ENCODE data around the gene UGT3A1. TPM values are rescaled to one million over a fixed set of nuclear protein-coding genes. Genes with fewer than 3 reads are reported as not detected.
"Not testable (repeated sequence)": the region's sequence is repeated elsewhere in the genome, so short reads cannot be mapped to it uniquely, and the experiment has no call there.

The UGT3A1 gene, protein sequence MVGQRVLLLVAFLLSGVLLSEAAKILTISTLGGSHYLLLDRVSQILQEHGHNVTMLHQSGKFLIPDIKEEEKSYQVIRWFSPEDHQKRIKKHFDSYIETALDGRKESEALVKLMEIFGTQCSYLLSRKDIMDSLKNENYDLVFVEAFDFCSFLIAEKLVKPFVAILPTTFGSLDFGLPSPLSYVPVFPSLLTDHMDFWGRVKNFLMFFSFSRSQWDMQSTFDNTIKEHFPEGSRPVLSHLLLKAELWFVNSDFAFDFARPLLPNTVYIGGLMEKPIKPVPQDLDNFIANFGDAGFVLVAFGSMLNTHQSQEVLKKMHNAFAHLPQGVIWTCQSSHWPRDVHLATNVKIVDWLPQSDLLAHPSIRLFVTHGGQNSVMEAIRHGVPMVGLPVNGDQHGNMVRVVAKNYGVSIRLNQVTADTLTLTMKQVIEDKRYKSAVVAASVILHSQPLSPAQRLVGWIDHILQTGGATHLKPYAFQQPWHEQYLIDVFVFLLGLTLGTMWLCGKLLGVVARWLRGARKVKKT
- not detected for total RNA-seq

DNA sequence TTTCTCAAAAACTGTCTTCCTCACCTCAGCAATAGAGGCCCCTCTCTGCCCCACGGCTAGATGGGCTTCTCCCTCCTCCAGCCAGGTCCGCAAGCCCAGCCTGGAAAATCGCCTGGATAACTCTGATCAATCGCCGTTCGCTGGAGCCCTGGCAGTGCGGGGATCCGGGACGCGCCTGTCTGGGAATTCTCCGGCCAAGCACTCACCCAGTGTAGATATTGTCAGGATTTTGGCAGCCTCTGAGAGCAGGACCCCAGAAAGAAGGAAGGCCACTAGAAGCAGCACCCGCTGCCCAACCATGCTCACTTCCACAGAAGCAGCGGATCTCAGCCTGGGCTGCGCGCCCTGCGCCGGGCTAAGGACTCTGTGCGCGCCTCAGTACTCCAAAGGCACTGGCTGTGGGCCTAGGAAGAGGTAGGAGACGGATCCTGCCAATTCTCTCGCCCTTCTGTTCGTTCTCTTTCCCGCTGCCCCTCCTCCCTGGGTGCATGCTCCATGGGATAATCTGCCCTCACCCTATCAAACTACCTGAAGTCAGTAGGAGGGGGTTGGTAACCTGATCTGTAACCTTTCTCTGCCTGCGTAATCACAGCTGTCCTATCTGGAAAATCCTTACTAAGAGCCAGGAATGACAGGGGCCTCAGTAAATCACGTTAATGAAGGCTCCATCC lies at the start of gene UGT3A1:
Gene UGT3A1, minus strand, starts transcription at position 450 of the 671 bp plus-strand sequence. Its CDS starts 150 bp downstream, at position 300.
- Mint-ChIP-seq H3K27ac (no peak within 1 kb of the TSS), H3K36me3 (no peaks in the 10 kb centered on the region), H3K9me3 (no peaks in the 10 kb centered on the region)
- ATAC-seq (no peak), DNase-seq (ENCODE audit: low spot score in 2 of 2) (no peak)

GRCh38 chr5:36035696-36036095 lies 44.5 kb upstream of the UGT3A1 start:
- H3K36me3 Mint-ChIP-seq: no peaks in the 10 kb centered on the region
- ATAC-seq: no peak
- DNase-seq (ENCODE audit: low spot score in 2 of 2): no peak
- H3K27ac Mint-ChIP-seq: no peak overlapping the region
- no peaks in the 10 kb centered on the region for H3K9me3 Mint-ChIP-seq

- not testable (repeated sequence) for H3K27ac Mint-ChIP-seq; H3K9me3 Mint-ChIP-seq; DNase-seq (ENCODE audit: low spot score in 2 of 2); H3K36me3 Mint-ChIP-seq; ATAC-seq
These were observed 43.4 kb upstream of the UGT3A1 start for GRCh38 chr5:36034536-36035134.

DNA sequence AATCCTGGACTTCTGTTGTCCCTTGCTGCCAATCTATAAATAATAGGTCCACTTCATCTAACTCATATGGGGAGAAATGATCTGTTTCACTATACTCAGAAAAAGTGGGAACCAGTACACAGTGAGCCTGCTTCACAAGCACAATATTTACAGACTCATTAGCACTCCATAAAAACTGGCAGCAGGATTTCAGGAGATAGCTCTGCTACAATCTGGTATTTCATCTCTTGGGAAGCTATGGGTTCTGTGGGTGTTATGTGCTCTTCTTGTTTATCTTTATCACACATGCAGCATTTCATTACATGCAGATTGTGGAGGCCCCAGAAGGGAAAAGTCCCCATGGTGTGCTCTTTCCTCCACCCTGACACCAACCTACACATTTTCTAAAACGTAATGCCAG lies 42.3 kb upstream of the UGT3A1 start:
- ATAC-seq: no peak
- Mint-ChIP-seq H3K9me3 (no peaks in the 10 kb centered on the region), H3K27ac (no peak overlapping the region), H3K36me3 (peaks cover 0 to under 1% of the 10 kb centered on the region in 2 donors)
- DNase-seq (ENCODE audit: low spot score in 2 of 2): no peak

DNA sequence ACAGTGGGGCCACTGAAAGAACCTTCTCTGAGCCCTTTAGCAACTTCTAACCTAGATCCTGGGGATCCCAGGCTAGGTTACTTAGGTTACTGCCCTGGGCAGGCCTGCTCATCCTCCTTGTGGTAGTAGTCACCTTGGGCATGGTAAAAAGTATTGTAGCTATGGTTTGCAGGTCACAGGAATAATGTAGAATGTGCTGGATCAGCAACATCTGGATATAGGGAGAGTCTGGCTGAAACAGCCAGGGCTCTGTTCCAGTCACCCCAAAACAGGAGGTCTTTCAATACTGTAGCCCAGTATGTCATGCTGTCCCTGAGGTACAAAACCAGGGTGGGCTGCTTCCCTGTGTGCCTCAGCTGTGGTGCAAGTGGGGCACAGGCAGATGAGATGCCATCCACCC lies 41.9 kb upstream of the UGT3A1 start:
- no peaks in the 10 kb centered on the region for H3K9me3 Mint-ChIP-seq
- no peak overlapping the region for H3K27ac Mint-ChIP-seq
- H3K36me3 Mint-ChIP-seq: peaks cover 0 to 4% of the 10 kb centered on the region in 2 donors
- no peak for DNase-seq (ENCODE audit: low spot score in 2 of 2)
- ATAC-seq: no peak

GRCh38 chr5:36031223-36031622 lies 40.0 kb upstream of the UGT3A1 start:
- peaks cover 0 to 5% of the 10 kb centered on the region in 2 donors for H3K36me3 Mint-ChIP-seq
- no peak for ATAC-seq
- no peaks in the 10 kb centered on the region for H3K9me3 Mint-ChIP-seq
- H3K27ac Mint-ChIP-seq: no peak overlapping the region
- DNase-seq (ENCODE audit: low spot score in 2 of 2): no peak

- peaks cover 0 to 5% of the 10 kb centered on the region in 2 donors for H3K9me3 Mint-ChIP-seq
- no peak overlapping the region for H3K27ac Mint-ChIP-seq
- DNase-seq (ENCODE audit: low spot score in 2 of 2): no peak
- ATAC-seq: no peak
- peaks cover 0 to 5% of the 10 kb centered on the region in 2 donors for H3K36me3 Mint-ChIP-seq
These were observed 38.7 kb upstream of the UGT3A1 start for GRCh38 chr5:36029914-36030313.

GRCh38 chr5:36028816-36029465 lies 37.8 kb upstream of the UGT3A1 start:
- Mint-ChIP-seq H3K27ac (no peak overlapping the region), H3K36me3 (peaks cover 0 to 9% of the 10 kb centered on the region in 2 donors), H3K9me3 (peaks cover 0 to 12% of the 10 kb centered on the region in 2 donors)
- ATAC-seq (no peak), DNase-seq (ENCODE audit: low spot score in 2 of 2) (no peak)

GRCh38 chr5:36027711-36028110 lies 36.5 kb upstream of the UGT3A1 start:
- Mint-ChIP-seq H3K9me3 (peaks cover 0 to 13% of the 10 kb centered on the region in 2 donors), H3K27ac (no peak overlapping the region), H3K36me3 (peaks cover 0 to 9% of the 10 kb centered on the region in 2 donors)
- DNase-seq (ENCODE audit: low spot score in 2 of 2) (no peak), ATAC-seq (no peak)

- Mint-ChIP-seq H3K27ac (no peak overlapping the region), H3K36me3 (peaks cover 0 to 9% of the 10 kb centered on the region in 2 donors), H3K9me3 (peaks cover 0 to 13% of the 10 kb centered on the region in 2 donors)
- DNase-seq (ENCODE audit: low spot score in 2 of 2) (no peak), ATAC-seq (no peak)
These were observed 35.7 kb upstream of the UGT3A1 start for GRCh38 chr5:36026706-36027465.

GRCh38 chr5:36022246-36022645 lies 31.1 kb upstream of the UGT3A1 start:
- H3K36me3 Mint-ChIP-seq: not testable (repeated sequence)

DNA sequence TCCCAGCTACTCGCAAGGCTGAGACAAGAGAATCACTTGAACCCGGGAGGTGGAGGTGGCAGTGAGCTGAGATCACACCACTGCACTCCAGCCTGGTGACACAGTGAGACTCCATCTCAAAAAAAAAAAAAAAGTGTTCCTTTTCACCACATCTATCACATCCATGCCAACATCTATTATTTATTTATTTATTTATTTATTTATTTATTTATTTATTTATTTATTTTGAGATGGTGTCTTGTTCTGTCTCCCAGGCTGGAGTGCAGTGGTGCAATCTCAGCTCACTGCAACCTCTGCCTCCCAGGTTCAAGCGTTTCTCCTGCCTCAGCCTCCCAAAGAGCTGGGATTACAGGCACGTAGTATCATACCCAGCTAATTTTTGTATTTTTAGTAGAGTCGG lies 28.4 kb upstream of the UGT3A1 start:
- H3K27ac Mint-ChIP-seq; DNase-seq (ENCODE audit: low spot score in 2 of 2); ATAC-seq: not testable (repeated sequence)
- Mint-ChIP-seq H3K9me3 (peaks cover 8 to 11% of the 10 kb centered on the region in 2 donors), H3K36me3 (peaks cover 0 to 15% of the 10 kb centered on the region in 2 donors)

More at GRCh38 chr5:36022246-36022645, 31.1 kb upstream of the UGT3A1 start:
- H3K27ac Mint-ChIP-seq; ATAC-seq; DNase-seq (ENCODE audit: low spot score in 2 of 2): not testable (repeated sequence)
- peaks cover 0 to 13% of the 10 kb centered on the region in 2 donors for H3K9me3 Mint-ChIP-seq

DNA sequence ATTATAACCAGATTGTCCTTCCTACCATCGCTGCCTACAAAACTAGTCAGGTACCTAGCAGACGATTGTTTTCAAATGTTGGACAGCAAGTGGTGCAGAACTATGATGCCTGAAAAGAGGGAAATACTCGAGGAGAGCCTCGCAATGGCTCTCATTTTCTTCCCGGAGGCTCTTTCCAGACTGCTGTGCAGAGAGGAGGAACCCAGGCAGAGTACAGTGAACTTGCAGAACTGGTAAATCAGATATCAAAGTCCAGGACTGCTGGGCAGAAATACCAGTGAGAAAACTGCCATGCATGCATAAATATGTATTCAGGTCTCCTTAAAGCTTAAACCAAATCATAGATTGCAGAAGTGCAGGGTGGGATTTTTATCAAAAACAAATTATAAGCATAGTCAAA lies 26.4 kb upstream of the UGT3A1 start:
- peaks cover 12 to 19% of the 10 kb centered on the region in 2 donors for H3K9me3 Mint-ChIP-seq
- ATAC-seq (no peak), DNase-seq (ENCODE audit: low spot score in 2 of 2) (no peak)
- no peak overlapping the region for H3K27ac Mint-ChIP-seq
- peaks cover 5 to 21% of the 10 kb centered on the region in 2 donors for H3K36me3 Mint-ChIP-seq

DNA sequence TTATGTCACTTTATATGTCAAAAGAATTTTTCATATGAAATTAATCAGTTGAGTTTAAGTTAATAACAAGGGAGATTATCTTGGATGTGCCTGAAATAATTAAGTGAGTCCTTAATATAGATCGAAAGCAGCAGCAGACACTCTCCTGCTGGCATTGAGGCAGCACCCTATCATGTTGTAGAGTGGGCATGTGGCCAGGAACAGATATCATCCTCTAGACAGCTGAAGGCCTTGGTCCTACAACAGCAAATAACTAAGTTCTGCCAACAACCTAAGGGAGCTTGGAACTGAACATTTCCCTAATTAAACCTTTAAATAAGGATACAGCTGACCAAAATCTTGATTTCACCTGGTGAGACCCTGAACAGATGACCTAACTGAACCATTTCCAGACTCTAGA lies 25.8 kb upstream of the UGT3A1 start:
- Mint-ChIP-seq H3K9me3 (peaks cover 12 to 21% of the 10 kb centered on the region in 2 donors), H3K27ac (no peak overlapping the region), H3K36me3 (peaks cover 9 to 24% of the 10 kb centered on the region in 2 donors)
- ATAC-seq (no peak), DNase-seq (ENCODE audit: low spot score in 2 of 2) (no peak)

DNA sequence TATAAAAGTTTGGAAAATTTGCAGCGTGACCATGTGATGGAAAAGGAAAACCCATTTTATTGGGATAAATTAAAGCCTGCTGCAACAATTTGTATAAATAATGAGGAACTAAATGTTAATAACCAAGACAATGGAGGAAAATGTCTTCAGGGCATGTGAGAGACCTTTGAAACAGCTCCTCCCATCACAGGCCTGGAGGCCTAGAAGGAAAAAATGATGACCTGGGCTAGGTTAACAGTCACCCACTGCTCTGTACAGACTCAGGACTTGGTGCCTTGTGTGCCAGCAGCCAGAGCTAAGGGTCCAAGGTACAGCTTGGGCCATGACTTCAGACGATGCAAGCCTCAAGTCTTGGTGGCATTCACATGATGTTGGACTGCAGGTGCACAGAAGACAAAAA lies 22.0 kb upstream of the UGT3A1 start:
- ATAC-seq: no peak
- DNase-seq (ENCODE audit: low spot score in 2 of 2): no peak
- Mint-ChIP-seq H3K27ac (no peak overlapping the region), H3K36me3 (peaks cover 9 to 24% of the 10 kb centered on the region in 2 donors), H3K9me3 (peaks cover 12 to 27% of the 10 kb centered on the region in 2 donors)

DNA sequence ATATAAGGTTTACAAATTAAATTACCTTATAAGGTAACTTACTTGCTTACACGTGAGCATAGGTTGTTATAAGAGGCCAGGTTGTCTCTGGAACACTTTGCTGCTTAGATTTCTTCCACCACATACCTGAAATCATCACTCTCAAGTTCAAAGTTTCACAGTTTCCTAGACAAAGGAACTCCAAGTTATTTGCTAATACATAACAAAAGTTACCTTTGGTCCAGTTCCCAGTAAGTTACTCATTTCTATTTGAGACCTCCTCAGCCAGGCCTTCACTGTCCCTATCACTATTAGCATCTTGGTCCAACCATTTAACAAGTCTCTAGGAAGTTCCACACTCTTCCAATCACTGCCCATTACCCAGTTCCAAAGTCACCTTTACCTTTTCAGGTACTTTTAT lies 18.5 kb upstream of the UGT3A1 start:
- H3K9me3 Mint-ChIP-seq: peaks cover 12 to 17% of the 10 kb centered on the region in 2 donors
- peaks cover 9 to 12% of the 10 kb centered on the region in 2 donors for H3K36me3 Mint-ChIP-seq
- DNase-seq (ENCODE audit: low spot score in 2 of 2) (no peak), ATAC-seq (no peak)
- no peak overlapping the region for H3K27ac Mint-ChIP-seq
